ENCODE data around the gene ARGLU1. TPM values are rescaled to one million over a fixed set of nuclear protein-coding genes. Genes with fewer than 3 reads are reported as not detected.

The ARGLU1 gene
- polyA plus RNA-seq, 4 donors = 43.8 to 164 (median 56.0) TPM

DNA sequence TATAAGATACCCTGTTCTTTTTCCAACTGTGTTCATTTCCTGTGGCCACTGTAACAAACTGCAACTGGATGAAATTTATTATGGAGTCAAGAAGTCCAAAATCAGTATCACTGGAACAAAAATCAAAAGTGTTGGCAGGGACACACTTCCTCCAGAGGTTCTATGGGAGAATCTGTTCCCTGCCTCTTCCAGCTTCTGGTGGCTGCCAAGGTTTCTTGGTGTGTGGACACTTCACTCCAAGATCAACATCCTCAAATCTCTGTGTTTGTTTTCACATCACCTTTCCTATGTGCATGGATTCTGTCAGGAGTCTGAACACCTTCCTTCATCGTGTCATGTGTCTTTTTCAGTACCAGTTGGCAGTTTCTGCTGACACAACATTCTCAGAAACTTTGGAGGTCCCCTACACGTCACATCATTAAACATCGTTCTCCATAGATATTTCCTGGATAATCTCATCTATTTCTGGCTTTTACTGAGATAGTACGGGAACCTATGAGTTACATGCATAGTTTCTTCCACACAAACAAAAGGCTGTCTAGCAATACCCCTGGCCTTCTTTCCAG lies 17.3 kb downstream of the ARGLU1 start:
- Histone ChIP-seq H3K4me3 (ENCODE audit: low read depth in 1 of 3, low read length in 3 of 3) (no peak overlapping the region), H3K27me3 (ENCODE audit: control insufficient read depth in 3 of 3, insufficient read depth in 3 of 3, low read length in 3 of 3) (no peaks in the 10 kb centered on the region), H3K9me3 (ENCODE audit: control insufficient read depth in 2 of 2, insufficient read depth in 1 of 2, low read depth in 1 of 2, low read length in 1 of 2) (no peaks in the 10 kb centered on the region), H3K36me3 (ENCODE audit: control insufficient read depth in 3 of 3, insufficient read depth in 2 of 3, low read depth in 1 of 3, low read length in 3 of 3) (peaks cover 6 to 20% (median 11%) of the 10 kb centered on the region in 3 donors), H3K4me1 (ENCODE audit: control insufficient read depth in 3 of 3, insufficient read depth in 2 of 3, low read depth in 1 of 3, low read length in 2 of 3) (peaks cover 0 to 5% (median 0%) of the 10 kb centered on the region in 3 donors), H3K27ac (ENCODE audit: low read depth in 1 of 3, low read length in 2 of 3) (no peak overlapping the region)
- WGBS, 3 donors = 83 to 91% (median 89%) methylated on average over 4 of the region's 4 CpGs
- no peak for FAIRE-seq
- DNase-seq = no peak

- H3K9me3 ChIP-seq (ENCODE audit: control insufficient read depth in 2 of 2, insufficient read depth in 1 of 2, low read depth in 1 of 2, low read length in 1 of 2) = no peaks in the 10 kb centered on the region
- 82 to 87% (median 83%) methylated on average over 3 of the region's 3 CpGs for WGBS, 3 donors
- FAIRE-seq (no peak), DNase-seq (no peak)
- no peak overlapping the region for H3K4me3 ChIP-seq (ENCODE audit: low read depth in 1 of 3, low read length in 3 of 3)
- H3K27ac ChIP-seq (ENCODE audit: low read depth in 1 of 3, low read length in 2 of 3) = no peak overlapping the region
- peaks cover 2 to 10% (median 6%) of the 10 kb centered on the region in 3 donors for H3K36me3 ChIP-seq (ENCODE audit: control insufficient read depth in 3 of 3, insufficient read depth in 2 of 3, low read depth in 1 of 3, low read length in 3 of 3)
- H3K4me1 ChIP-seq (ENCODE audit: control insufficient read depth in 3 of 3, insufficient read depth in 2 of 3, low read depth in 1 of 3, low read length in 2 of 3) = peaks cover 0 to 3% (median 0%) of the 10 kb centered on the region in 3 donors
- H3K27me3 ChIP-seq (ENCODE audit: control insufficient read depth in 3 of 3, insufficient read depth in 3 of 3, low read length in 3 of 3) = no peaks in the 10 kb centered on the region
Measured at GRCh38 chr13:106548064-106548696, 19.8 kb downstream of the ARGLU1 start.

DNA sequence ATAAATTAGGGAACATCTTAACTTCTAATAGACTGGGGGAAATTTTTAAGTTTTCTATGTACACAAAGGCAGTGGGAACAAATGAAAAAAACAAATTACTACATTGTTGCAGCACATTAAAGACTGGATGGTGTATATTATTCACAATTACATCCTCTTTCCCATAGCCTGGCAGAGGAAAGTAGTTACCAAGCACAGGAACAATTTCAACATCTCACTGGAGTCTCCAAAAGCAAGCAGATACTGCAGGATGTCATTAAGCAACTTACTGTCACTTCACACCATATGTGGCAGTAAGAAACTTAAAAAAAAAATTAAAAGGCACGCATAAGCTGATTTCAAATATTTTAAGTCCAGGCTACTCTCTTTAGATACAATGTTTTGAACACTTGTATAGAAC lies 26.1 kb downstream of the ARGLU1 start:
- Histone ChIP-seq H3K9me3 (ENCODE audit: control insufficient read depth in 2 of 2, insufficient read depth in 1 of 2, low read depth in 1 of 2, low read length in 1 of 2) (no peaks in the 10 kb centered on the region), H3K27me3 (ENCODE audit: control insufficient read depth in 3 of 3, insufficient read depth in 3 of 3, low read length in 3 of 3) (no peaks in the 10 kb centered on the region), H3K4me3 (ENCODE audit: low read depth in 1 of 3, low read length in 3 of 3) (no peak overlapping the region), H3K27ac (ENCODE audit: low read depth in 1 of 3, low read length in 2 of 3) (no peak overlapping the region), H3K36me3 (ENCODE audit: control insufficient read depth in 3 of 3, insufficient read depth in 2 of 3, low read depth in 1 of 3, low read length in 3 of 3) (peaks cover 2 to 4% (median 3%) of the 10 kb centered on the region in 3 donors), H3K4me1 (ENCODE audit: control insufficient read depth in 3 of 3, insufficient read depth in 2 of 3, low read depth in 1 of 3, low read length in 2 of 3) (no peaks in the 10 kb centered on the region)
- FAIRE-seq (no peak), DNase-seq (no peak)
- WGBS, 3 donors = 96 to 100% (median 97%) methylated on average over 1 of the region's 1 CpG

- Histone ChIP-seq H3K4me3 (ENCODE audit: low read depth in 1 of 3, low read length in 3 of 3) (no peak overlapping the region), H3K27ac (ENCODE audit: low read depth in 1 of 3, low read length in 2 of 3) (no peak overlapping the region), H3K36me3 (ENCODE audit: control insufficient read depth in 3 of 3, insufficient read depth in 2 of 3, low read depth in 1 of 3, low read length in 3 of 3) (peaks cover 2 to 4% (median 3%) of the 10 kb centered on the region in 3 donors), H3K9me3 (ENCODE audit: control insufficient read depth in 2 of 2, insufficient read depth in 1 of 2, low read depth in 1 of 2, low read length in 1 of 2) (no peaks in the 10 kb centered on the region), H3K4me1 (ENCODE audit: control insufficient read depth in 3 of 3, insufficient read depth in 2 of 3, low read depth in 1 of 3, low read length in 2 of 3) (no peaks in the 10 kb centered on the region), H3K27me3 (ENCODE audit: control insufficient read depth in 3 of 3, insufficient read depth in 3 of 3, low read length in 3 of 3) (no peaks in the 10 kb centered on the region)
- DNase-seq (no peak), FAIRE-seq (no peak)
- 66 to 80% (median 77%) methylated on average over 4 of the region's 4 CpGs for WGBS, 3 donors
Measured at GRCh38 chr13:106540613-106541012, 27.3 kb downstream of the ARGLU1 start.

DNA sequence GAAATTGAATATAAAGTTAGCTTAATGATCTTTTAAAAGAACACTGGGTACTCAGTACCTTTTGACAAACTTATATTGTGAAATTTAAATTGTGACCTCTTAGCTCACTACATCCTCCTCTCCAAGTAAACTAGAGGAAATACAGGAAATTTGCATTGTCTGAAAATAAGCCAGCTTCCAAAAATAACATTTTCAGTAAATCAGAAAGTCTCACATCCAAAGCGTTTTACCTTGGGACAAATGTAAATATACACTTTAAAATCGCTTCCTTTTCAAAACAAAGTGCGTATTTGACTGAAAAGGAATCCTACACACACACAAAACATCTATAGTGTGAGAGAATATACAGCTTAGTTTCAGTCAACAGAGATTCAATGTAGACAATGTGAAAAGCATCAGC lies 30.4 kb downstream of the ARGLU1 start:
- no peaks in the 10 kb centered on the region for H3K27me3 ChIP-seq (ENCODE audit: control insufficient read depth in 3 of 3, insufficient read depth in 3 of 3, low read length in 3 of 3)
- peaks cover 0 to 4% (median 2%) of the 10 kb centered on the region in 3 donors for H3K36me3 ChIP-seq (ENCODE audit: control insufficient read depth in 3 of 3, insufficient read depth in 2 of 3, low read depth in 1 of 3, low read length in 3 of 3)
- no peak for FAIRE-seq
- H3K9me3 ChIP-seq (ENCODE audit: control insufficient read depth in 2 of 2, insufficient read depth in 1 of 2, low read depth in 1 of 2, low read length in 1 of 2) = no peaks in the 10 kb centered on the region
- WGBS, 3 donors = 65 to 73% (median 72%) methylated on average over 3 of the region's 3 CpGs
- no peak for DNase-seq
- peaks cover 0 to 2% (median 0%) of the 10 kb centered on the region in 3 donors for H3K4me1 ChIP-seq (ENCODE audit: control insufficient read depth in 3 of 3, insufficient read depth in 2 of 3, low read depth in 1 of 3, low read length in 2 of 3)
- no peak overlapping the region for H3K4me3 ChIP-seq (ENCODE audit: low read depth in 1 of 3, low read length in 3 of 3)
- H3K27ac ChIP-seq (ENCODE audit: low read depth in 1 of 3, low read length in 2 of 3) = no peak overlapping the region

DNA sequence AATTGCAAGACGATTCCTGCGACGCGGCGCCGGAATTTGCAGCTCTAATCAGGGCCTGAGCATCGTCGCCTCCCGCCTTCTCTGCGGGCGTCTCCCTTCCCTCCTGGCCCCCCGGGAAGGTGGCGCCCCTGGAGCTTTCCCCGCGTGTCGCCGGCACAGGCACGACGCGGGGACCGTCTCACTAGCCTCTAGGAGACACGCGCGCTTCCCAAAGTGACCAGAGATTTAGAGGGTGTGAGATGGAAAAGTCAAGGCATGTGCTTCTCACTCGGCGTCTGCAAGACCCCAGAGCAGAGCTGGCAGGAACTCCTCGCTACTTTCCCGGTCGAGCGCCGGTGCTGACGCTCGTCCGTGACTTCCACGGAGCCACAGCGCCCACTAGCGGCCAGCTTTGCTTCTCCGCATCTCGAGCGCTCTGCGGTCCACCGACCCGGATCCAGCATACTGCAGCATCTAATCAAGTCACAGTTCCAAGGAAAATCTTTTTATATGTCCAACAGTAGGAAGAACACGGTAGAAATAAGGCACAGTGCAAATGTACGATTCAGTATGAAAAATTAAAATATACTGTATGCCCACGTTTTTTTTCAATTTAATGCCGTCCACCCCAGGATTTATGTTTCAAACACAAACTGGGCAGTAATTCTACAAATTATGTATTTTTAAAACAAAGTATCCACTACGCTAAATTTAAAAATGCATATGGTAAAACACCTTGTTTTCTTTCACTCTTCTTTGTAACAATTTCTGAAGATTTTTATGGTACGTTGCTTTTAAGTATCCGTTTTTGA lies 31.5 kb downstream of the ARGLU1 start:
- 4 to 5% (median 5%) methylated on average over 48 to 50 of the region's 50 CpGs for WGBS, 3 donors
- Histone ChIP-seq H3K4me3 (ENCODE audit: low read depth in 1 of 3, low read length in 3 of 3) (peak overlapping the region; percentile 40 to 84 (median 72)), H3K27ac (ENCODE audit: low read depth in 1 of 3, low read length in 2 of 3) (peak overlapping the region; percentile 66 to 86 (median 73)), H3K27me3 (ENCODE audit: control insufficient read depth in 3 of 3, insufficient read depth in 3 of 3, low read length in 3 of 3) (peaks cover 0 to 2% (median 0%) of the 10 kb centered on the region in 3 donors), H3K9me3 (ENCODE audit: control insufficient read depth in 2 of 2, insufficient read depth in 1 of 2, low read depth in 1 of 2, low read length in 1 of 2) (no peaks in the 10 kb centered on the region), H3K36me3 (ENCODE audit: control insufficient read depth in 3 of 3, insufficient read depth in 2 of 3, low read depth in 1 of 3, low read length in 3 of 3) (peaks cover 0 to 4% (median 2%) of the 10 kb centered on the region in 3 donors), H3K4me1 (ENCODE audit: control insufficient read depth in 3 of 3, insufficient read depth in 2 of 3, low read depth in 1 of 3, low read length in 2 of 3) (peaks cover 0 to 3% (median 0%) of the 10 kb centered on the region in 3 donors)
- DNase-seq = peak; percentile 85 to 95
- no peak for FAIRE-seq

DNA sequence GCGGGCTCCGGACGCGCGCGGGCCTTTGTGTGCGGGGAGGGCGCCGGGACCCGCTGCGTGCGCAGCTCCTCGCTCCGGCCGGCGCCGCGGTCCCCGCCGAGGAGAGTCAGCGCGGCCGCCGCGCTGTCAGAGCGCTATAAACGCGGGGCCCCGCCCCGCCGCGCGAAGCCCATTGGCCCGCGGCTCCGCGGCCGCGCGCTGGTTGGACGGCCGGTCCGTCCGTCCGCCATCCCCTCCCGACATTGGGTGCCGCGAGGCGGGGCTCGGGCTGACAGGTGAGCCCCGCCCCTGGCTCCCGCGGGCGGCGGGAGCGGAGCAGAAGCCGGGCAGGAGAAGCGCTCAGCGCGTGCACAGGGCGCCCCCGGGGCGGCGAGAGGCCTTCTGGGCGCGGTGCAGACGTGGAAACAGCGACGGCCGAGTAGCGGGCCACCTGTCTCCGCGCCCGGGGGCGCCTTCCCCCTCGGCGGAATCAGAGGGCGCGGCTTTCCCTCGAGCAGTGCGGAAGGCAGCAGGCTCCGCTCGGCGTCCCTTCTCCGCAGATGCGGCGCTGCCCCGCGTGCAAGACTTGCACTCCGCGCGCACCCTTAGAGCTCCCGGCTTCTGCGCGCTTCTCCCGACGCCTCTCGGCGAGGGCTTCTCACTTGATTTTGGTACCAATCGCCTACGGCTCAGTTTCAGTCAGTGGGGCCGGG lies 32.2 kb downstream of the ARGLU1 start, which contains the start of gene EFNB2:
TSS of gene EFNB2 (minus strand) at position 111 of the 692 bp plus-strand sequence. CDS start 698 bp downstream, outside the sequence.
- FAIRE-seq = no peak
- Histone ChIP-seq H3K4me3 (ENCODE audit: low read depth in 1 of 3, low read length in 3 of 3) (peak within 1 kb of the TSS; percentile 77 to 84 (median 83)), H3K4me1 (ENCODE audit: control insufficient read depth in 3 of 3, insufficient read depth in 2 of 3, low read depth in 1 of 3, low read length in 2 of 3) (peaks cover 0 to 3% (median 0%) of the 10 kb centered on the region in 3 donors), H3K36me3 (ENCODE audit: control insufficient read depth in 3 of 3, insufficient read depth in 2 of 3, low read depth in 1 of 3, low read length in 3 of 3) (peaks cover 0 to 4% (median 0%) of the 10 kb centered on the region in 3 donors), H3K27ac (ENCODE audit: low read depth in 1 of 3, low read length in 2 of 3) (peak within 1 kb of the TSS; percentile 79 to 86 (median 83)), H3K9me3 (ENCODE audit: control insufficient read depth in 2 of 2, insufficient read depth in 1 of 2, low read depth in 1 of 2, low read length in 1 of 2) (no peaks in the 10 kb centered on the region), H3K27me3 (ENCODE audit: control insufficient read depth in 3 of 3, insufficient read depth in 3 of 3, low read length in 3 of 3) (peaks cover 0 to 2% (median 0%) of the 10 kb centered on the region in 3 donors)
- DNase-seq = peak; percentile 97
- WGBS, 3 donors = 0 to 1% (median 0%) methylated on average over 61 to 102 of the region's 102 CpGs

Data from small intestine (tissue), 7 donors.